Natural killer cell (primary cell): ENCODE results near the gene MOB2. TPM values are rescaled to one million over a fixed set of nuclear protein-coding genes. Genes with fewer than 3 reads are reported as not detected.

Experiments
- ATAC-seq, 3 donors: fragments of 150-1000 bp in 2 of 3; fragments of 200-7000 bp in 1 of 3; cut with Tn5 transposase; 1 replicate in 1 of 3; 2 replicates in 2 of 3; pipeline ENCODE4 v1.10.0; 2021; ENCODE audit warnings: mild to moderate bottlenecking in 2 of 3, moderate library complexity in 2 of 3
- DNase-seq, 2 donors: peaks; one replicate each; pipeline versions ENCODE4 v3.0.0 to v3.0.0-alpha.2; 2013 to 2021; ENCODE audit warnings: mixed read lengths in 1 of 2
- H3K27ac ChIP-seq: one replicate; pipeline ENCODE4 v1.5.1; 2013; ENCODE audit warnings: mild to moderate bottlenecking, low read length
- H3K27me3 ChIP-seq: one replicate; pipeline ENCODE4 v1.6.1; 2013; ENCODE audit warnings: low read length; ENCODE audit not compliant: control insufficient read depth, insufficient read depth
- H3K36me3 ChIP-seq: one replicate; pipeline ENCODE4 v1.6.1; 2013; ENCODE audit warnings: low read length; ENCODE audit not compliant: control insufficient read depth, insufficient read depth
- H3K4me1 ChIP-seq: one replicate; pipeline ENCODE4 v1.6.1; 2013; ENCODE audit warnings: low read length; ENCODE audit not compliant: control insufficient read depth, insufficient read depth
- H3K4me3 ChIP-seq: one replicate; pipeline ENCODE4 v1.5.1; 2013; ENCODE audit warnings: low read length
- H3K9me3 ChIP-seq: one replicate; pipeline ENCODE4 v1.6.1; 2013; ENCODE audit warnings: low read length; ENCODE audit not compliant: control insufficient read depth, insufficient read depth
- H3K27ac Mint-ChIP-seq, 2 donors: one replicate each; pipeline ENCODE4 v1.8.0; 2022; ENCODE audit warnings: mild to moderate bottlenecking in 2 of 2, mixed read lengths in 2 of 2, moderate library complexity in 1 of 2
- H3K27me3 Mint-ChIP-seq, 2 donors: one replicate each; pipeline ENCODE4 v1.8.0; 2022; ENCODE audit warnings: low read depth in 2 of 2, mixed read lengths in 2 of 2
- H3K36me3 Mint-ChIP-seq: one replicate; pipeline ENCODE4 v1.8.0; 2022; ENCODE audit warnings: mixed read lengths
- H3K4me1 Mint-ChIP-seq, 2 donors: one replicate each; pipeline ENCODE4 v1.8.0; 2022; ENCODE audit warnings: mixed read lengths in 2 of 2
- H3K4me3 Mint-ChIP-seq: one replicate; pipeline ENCODE4 v1.8.0; 2022; ENCODE audit warnings: mild to moderate bottlenecking, moderate library complexity, mixed read lengths
- H3K9me3 Mint-ChIP-seq, 2 donors: one replicate each; pipeline ENCODE4 v1.8.0; 2022; ENCODE audit warnings: mixed read lengths in 2 of 2
- CTCF ChIP-seq: fragments of 200-600 bp; IDR thresholded peaks from one replicate; pipeline ENCODE4 v1.8.0; 2022; ENCODE audit warnings: antibody characterized with exemption
- WGBS: methylation state at CpG from one replicate; pipeline ENCODE4 v1.1.7; 2013; ENCODE audit warnings: missing lambda C conversion rate; ENCODE audit not compliant: insufficient coverage; 5-methylcytosine and 5-hydroxymethylcytosine counted together
- intact Hi-C: fragments of 100-400 bp; cut with micrococcal nuclease; formaldehyde crosslinking; loops from one replicate; pipeline ENCODE4 v1.14.2; 2022
- total RNA-seq, 4 donors: library from RNA; stranded (reverse); fragments of 120-200 nt in 1 of 4; gene quantifications; one replicate each; pipeline versions ENCODE4 v1.2.3 to v1.2.4, GENCODE V29; 2013 to 2022

MOB2 gene
- total RNA-seq: 10 to 100 TPM; 61.9 to 79.6 (median 78.5) TPM
- 40.7 TPM for total RNA-seq (2013)

DNA sequence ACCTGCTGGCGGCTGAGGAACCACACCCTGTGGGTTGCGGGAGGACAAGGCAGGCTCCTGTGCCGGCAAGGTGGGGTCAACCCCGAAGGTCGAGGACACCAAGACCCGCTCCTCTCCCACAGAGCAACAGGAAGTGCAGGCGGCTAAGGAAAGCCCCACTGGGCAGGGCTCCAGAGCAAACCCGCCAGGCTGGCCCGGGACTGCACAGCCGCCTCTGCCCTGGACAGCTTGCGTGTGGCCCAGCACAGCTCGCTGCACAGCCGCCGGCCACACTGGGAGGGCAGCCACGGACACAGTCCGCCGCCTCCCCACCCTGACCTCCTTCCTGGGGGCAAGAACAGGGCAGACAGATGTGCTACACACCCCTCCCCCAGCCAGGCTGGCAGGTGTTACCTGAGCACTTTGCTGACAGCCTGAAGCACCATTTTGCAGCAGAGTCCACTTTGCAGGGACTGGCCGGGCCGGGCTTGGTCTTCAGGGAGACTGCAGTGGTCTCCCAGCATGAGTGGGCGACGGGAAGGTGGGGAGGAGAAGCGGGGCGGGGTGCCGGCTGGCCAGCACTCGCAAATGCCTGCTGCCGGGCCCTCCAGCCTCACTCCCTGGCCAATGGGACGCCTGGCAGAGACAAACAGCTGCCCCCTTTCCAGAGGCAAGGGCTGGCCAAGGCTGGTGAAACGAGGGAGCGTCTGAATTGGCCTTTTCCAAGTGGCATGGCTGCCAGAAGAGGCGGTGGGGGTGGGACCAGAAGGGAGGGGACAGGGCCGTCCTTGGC lies at the start of gene MOB2:
TSS of gene MOB2 (minus strand) at position 726 of the 772 bp plus-strand sequence. CDS start at position 503, 223 bp downstream.
- Histone ChIP-seq H3K9me3 (no peaks in the 10 kb centered on the region), H3K36me3 (peaks cover 8% of the 10 kb centered on the region), H3K27me3 (no peaks in the 10 kb centered on the region), H3K4me1 (peaks cover 48% of the 10 kb centered on the region), H3K27ac (peak within 1 kb of the TSS; percentile 45), H3K4me3 (no peak within 1 kb of the TSS)
- intact Hi-C loops: no loop called here
- WGBS: 57% methylated on average over 31 of the region's 31 CpGs
- peak within 1 kb of the TSS; percentile 14 to 86 for H3K27ac Mint-ChIP-seq
- H3K36me3 Mint-ChIP-seq: no peaks in the 10 kb centered on the region
- H3K4me1 Mint-ChIP-seq: peaks cover 12 to 63% of the 10 kb centered on the region in 2 donors
- DNase-seq (peak in 1 of 2 donors; percentile 38), ATAC-seq (peak; percentile 45 to 79 (median 67))
- TF ChIP-seq CTCF: no peak
- H3K9me3 Mint-ChIP-seq: no peaks in the 10 kb centered on the region
- no peaks in the 10 kb centered on the region for H3K27me3 Mint-ChIP-seq
- peak within 1 kb of the TSS; percentile 25 for H3K4me3 Mint-ChIP-seq

DNA sequence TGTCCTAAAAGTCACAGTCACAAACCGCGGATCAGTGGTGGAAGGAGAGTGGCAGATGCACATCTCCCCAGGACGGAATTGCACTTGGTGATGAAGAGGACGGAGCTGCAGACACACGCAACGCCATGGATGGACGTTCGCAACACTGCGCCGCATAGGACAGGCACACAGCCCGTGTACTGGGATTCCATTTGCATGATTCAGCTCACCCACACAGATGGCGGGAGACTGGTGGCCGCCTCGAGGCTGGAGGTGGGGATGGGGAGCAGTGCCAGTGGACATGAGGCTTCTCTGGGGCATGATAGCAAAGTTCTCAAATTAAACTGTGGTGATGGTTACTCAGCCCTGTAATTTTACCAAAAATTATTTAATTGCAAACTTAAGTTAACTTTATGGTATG lies 48.1 kb upstream of the MOB2 start:
- no peak overlapping the region for H3K27ac ChIP-seq
- H3K9me3 Mint-ChIP-seq: no peaks in the 10 kb centered on the region
- H3K4me3 Mint-ChIP-seq: peak overlapping the region; percentile 21
- no peaks in the 10 kb centered on the region for H3K36me3 Mint-ChIP-seq
- TF ChIP-seq CTCF: no peak
- H3K27ac Mint-ChIP-seq: no peak overlapping the region
- H3K4me1 ChIP-seq: peaks cover 46% of the 10 kb centered on the region
- peaks cover 41 to 43% of the 10 kb centered on the region in 2 donors for H3K4me1 Mint-ChIP-seq
- no peaks in the 10 kb centered on the region for H3K27me3 ChIP-seq
- WGBS: 95% methylated on average over 14 of the region's 14 CpGs
- intact Hi-C loops: no loop called here
- DNase-seq (no peak), ATAC-seq (no peak)
- no peaks in the 10 kb centered on the region for H3K9me3 ChIP-seq
- no peak overlapping the region for H3K4me3 ChIP-seq
- H3K27me3 Mint-ChIP-seq: peaks cover 0 to 8% of the 10 kb centered on the region in 2 donors
- peaks cover 25% of the 10 kb centered on the region for H3K36me3 ChIP-seq

DNA sequence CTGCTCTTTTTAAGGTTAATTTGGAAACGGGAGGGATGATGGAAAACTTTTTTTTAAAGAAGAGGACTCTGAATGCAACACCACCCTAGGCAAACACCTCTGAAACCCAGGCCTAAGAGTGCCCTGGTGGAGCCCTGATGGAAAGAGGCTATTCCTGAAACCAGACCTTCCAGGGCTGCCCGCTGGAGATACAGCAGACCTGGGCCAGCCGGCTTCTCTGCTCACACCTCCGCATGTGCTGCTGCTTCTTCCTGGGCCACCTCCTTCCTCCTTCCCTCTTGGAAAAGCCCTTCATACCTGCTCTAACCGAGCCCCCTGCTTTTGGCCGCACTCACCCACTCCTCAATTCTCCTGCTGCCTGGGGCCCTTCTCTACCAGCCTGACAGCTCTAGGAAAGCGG lies 47.6 kb upstream of the MOB2 start:
- Histone ChIP-seq H3K4me1 (peaks cover 46% of the 10 kb centered on the region), H3K36me3 (peaks cover 25% of the 10 kb centered on the region), H3K27ac (no peak overlapping the region), H3K27me3 (no peaks in the 10 kb centered on the region), H3K9me3 (no peaks in the 10 kb centered on the region), H3K4me3 (no peak overlapping the region)
- Mint-ChIP-seq H3K27me3 (peaks cover 0 to 8% of the 10 kb centered on the region in 2 donors), H3K36me3 (no peaks in the 10 kb centered on the region), H3K4me3 (peak overlapping the region; percentile 21), H3K27ac (no peak overlapping the region), H3K4me1 (peaks cover 44 to 47% of the 10 kb centered on the region in 2 donors), H3K9me3 (no peaks in the 10 kb centered on the region)
- intact Hi-C loops: no loop called here
- TF ChIP-seq CTCF: no peak
- DNase-seq (no peak), ATAC-seq (no peak)
- WGBS: 98% methylated on average over 7 of the region's 7 CpGs
